WI38 (cell line): Measurements from ENCODE around the gene PRM1.
"Not testable (repeated sequence)": the region's sequence is repeated elsewhere in the genome, so short reads cannot be mapped to it uniquely, and the experiment has no call there.

Experiments used
- H3K4me3 ChIP-seq: 2 replicates; pipeline ENCODE4 v1.5.1; 2011; ENCODE audit warnings: low read depth, mild to moderate bottlenecking, control low read depth, low read length
- TF ChIP-seq, protein P1 (sequence below): IDR thresholded peaks from 2 replicates; pipeline ENCODE4 v1.5.1; 2012; ENCODE audit warnings: low read depth, mild to moderate bottlenecking, control low read depth, low read length

Gene PRM1

DNA sequence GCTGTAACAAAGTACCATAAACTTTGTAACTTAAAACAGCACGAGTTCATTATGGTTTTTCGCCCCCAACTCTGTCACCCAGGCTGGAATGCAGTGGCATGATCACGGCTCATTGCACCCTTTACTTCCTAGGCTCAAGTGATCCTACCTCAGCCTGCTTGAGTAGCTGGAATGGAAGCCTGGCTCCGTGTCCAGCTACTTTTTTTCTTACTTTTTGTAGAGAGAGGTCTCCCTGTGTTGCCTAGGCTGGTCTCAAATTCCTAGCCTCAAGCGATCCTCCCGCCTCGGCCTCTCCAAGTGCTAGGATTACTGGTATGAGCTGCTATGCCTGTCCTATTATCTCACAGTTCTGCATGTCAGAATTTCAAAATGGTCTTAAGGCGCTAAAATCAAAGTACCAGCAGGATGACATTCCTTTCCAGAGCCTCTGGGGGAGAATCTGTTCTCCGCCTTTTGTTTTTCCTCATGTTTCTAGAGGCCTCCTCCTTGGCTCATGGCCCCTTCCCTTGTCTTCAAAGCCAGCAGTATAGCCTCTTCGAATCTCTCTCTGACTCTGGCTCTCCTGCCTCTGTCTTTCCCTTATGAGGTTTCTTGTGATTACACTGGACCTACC, 10.1 kb upstream of the PRM1 start:
- TF ChIP-seq, protein P1, sequence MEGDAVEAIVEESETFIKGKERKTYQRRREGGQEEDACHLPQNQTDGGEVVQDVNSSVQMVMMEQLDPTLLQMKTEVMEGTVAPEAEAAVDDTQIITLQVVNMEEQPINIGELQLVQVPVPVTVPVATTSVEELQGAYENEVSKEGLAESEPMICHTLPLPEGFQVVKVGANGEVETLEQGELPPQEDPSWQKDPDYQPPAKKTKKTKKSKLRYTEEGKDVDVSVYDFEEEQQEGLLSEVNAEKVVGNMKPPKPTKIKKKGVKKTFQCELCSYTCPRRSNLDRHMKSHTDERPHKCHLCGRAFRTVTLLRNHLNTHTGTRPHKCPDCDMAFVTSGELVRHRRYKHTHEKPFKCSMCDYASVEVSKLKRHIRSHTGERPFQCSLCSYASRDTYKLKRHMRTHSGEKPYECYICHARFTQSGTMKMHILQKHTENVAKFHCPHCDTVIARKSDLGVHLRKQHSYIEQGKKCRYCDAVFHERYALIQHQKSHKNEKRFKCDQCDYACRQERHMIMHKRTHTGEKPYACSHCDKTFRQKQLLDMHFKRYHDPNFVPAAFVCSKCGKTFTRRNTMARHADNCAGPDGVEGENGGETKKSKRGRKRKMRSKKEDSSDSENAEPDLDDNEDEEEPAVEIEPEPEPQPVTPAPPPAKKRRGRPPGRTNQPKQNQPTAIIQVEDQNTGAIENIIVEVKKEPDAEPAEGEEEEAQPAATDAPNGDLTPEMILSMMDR, result no peak
- no peak overlapping the region for H3K4me3 ChIP-seq

DNA sequence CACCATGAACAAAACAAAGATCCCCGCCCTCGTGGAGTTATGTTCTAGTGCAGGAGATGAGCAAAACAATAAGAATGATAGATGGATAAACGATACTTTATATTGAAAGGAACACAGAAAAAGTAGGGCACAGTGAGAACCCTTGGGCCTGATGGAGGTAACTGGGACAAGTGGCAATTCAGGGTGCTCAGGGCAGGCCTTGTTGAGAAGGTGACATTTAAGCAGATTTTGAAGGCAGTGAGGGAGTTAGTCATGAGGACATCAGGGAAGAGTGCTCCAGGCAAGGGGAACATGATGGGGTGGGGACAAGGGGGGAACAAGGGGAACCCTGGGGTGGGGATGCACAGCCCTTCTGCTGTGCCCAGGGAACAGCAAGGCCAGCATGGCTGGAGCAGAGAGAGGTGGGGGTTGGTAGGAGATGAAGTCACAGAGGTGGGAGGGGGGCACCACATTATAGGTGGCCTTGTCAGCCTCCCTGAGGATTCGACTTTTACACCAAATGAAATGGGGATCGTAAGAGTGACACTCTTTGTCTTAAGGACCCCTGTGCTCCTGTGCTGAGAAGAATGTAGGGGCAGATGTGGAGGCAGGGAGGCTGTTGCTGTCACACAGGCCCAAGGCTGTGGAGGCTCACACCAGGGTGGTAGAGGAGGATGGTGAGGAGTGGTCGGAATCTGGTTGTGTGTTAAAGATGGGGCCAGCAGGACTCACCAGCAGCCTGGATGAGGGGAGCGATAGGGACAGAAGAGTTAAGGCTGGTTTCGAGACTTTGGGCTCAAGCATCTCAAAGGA, 9.2 kb upstream of the PRM1 start:
- no peak overlapping the region for H3K4me3 ChIP-seq
- TF ChIP-seq, protein P1, result no peak

DNA sequence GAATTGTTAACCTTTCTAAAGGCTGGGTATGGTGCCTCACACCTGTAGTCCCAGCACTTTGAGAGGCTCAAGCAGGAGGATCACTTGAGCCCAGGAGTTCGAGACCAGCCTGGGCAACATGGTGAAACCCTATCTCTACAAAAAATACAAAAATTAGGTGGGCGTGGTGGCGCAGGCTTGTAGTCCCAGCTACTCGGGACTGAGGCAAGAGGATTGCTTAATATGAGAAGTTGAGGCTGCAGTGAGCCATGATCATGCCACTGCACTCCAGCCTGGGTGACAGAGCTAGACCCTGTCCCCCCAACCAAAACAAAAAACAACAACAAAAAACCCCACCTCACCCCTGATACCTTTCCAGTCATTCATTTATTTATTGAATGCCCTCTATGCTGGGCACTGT, 8.6 kb upstream of the PRM1 start:
- not testable (repeated sequence) for H3K4me3 ChIP-seq

DNA sequence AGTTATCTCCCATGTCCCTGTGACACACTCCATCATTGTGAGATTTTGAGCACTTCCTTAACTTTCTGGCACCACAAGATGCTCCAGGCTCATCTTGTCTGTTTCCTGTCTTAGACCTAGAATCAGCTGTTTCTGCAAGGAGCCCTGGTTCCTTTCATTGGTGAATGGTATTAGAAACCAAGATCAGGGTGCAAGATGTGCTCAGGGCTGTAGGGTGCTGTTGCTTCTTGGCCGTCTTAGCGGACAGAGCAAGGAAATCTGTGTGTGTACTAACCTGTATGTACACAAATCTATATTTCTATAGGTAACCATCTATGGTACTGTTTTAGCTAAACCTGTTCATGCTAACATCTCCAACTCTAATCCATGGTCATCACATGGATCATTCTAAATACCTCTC, 8.1 kb upstream of the PRM1 start:
- no peak overlapping the region for H3K4me3 ChIP-seq
- TF ChIP-seq, protein P1, result no peak

DNA sequence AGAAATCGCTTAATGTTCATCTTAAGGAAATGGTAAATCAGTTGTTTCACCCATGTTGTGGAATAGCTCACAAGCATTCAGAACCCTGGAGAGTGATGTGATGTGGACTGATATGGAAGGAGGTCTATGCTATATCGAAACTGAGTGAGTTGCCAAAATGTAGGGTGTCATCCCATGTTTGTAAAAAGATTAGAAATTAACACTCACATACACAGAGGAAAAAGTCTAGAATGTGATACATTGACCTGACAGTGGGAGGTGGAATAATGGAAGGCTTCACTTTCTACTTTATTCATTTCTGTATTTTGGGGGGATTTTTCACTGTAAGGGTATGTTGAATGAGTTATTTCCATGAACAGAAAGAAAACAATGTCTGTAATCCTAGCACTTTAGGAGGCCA, 4.7 kb upstream of the PRM1 start:
- TF ChIP-seq, protein P1, result no peak
- no peak overlapping the region for H3K4me3 ChIP-seq

DNA sequence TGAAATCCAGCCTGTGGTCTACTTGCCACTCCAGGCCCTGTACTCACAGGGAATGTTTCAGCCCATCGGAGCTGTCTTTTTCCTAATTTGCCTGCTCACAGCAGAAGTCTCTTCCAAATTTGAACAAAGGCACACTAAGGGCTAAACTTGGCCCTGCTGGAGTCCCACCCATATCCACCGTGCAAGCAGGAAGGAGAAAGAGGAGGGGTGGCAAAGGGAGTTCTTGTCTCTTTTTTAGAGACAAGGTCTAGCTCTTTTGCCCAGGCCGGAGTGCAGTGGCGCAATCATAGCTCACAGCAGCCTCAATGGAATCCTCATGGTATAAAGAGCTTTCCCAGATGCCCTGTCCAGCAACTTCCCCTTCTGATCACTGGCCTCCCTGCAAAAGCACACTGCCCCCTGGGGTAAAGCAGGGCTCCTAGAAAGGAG, 2.7 kb upstream of the PRM1 start:
- no peak overlapping the region for H3K4me3 ChIP-seq
- TF ChIP-seq, protein P1, result no peak

DNA sequence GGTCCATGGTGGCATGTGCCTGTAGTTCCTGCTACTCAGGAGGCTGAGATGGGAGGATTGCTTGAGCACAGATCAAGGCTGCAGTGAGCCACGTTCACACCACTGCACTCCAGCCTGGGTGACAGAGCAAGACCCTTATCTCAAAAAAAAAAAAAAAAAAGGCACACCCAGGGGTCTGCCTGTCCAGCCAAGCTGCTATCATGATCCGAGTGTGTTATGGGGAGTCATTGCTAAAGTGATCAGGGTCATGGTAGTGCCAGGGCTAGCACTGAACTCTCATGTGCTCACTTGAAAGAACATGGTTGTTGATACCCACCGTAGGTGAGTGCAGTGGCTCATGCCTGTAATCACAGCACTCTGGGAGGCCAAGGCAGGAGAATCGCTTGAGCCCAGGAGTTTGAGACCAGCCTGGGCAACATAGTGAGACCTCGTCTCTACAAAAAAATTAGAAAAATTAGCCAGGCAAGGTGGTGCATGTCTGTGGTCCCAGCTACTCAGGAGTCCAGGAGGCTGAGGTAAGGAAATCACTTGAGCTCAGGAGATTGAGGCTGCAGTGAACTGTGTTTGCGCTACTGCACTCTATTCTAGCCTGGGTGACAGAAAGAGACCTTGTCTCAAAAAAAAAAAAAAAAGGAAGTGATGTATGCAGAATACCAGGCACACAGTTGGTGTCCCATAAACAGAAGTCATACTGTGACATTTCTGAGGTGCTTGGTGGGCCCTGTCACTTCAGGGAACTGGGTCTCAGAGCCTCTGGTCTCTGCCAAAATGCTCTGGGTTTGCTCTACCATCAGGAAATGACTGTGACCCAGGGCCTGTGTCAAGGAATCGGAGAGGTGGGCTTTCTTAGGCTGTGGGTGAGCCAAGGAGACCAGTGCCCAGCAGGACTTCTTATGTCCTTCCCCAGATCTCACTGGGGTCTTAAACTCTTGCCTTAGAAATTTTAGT, 2.2 kb downstream of the PRM1 start:
- TF ChIP-seq, protein P1, result no peak
- H3K4me3 ChIP-seq, result no peak overlapping the region
